ENCODE results near the gene LRCH1.

Gene LRCH1

DNA sequence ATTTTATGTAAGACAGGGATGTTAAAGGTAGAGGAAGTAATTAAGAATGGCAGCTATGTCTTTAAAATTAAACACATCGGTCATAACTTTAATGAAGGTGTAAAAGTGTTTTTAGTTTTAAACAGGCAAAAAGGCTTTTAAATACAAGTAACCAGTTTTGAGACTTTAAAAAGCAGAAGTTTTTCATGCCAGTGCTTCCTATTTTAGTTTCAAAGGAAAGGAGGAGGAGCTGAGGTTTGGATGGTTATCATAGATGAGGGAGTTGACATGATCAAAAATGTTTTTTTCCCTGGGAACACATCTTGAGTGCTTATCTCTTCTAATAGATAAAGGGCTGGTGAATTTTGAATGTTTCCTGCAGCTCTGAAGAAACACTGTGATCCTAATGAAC is 42.9 kb downstream of the LRCH1 start:
- TF ChIP-seq, protein P1, sequence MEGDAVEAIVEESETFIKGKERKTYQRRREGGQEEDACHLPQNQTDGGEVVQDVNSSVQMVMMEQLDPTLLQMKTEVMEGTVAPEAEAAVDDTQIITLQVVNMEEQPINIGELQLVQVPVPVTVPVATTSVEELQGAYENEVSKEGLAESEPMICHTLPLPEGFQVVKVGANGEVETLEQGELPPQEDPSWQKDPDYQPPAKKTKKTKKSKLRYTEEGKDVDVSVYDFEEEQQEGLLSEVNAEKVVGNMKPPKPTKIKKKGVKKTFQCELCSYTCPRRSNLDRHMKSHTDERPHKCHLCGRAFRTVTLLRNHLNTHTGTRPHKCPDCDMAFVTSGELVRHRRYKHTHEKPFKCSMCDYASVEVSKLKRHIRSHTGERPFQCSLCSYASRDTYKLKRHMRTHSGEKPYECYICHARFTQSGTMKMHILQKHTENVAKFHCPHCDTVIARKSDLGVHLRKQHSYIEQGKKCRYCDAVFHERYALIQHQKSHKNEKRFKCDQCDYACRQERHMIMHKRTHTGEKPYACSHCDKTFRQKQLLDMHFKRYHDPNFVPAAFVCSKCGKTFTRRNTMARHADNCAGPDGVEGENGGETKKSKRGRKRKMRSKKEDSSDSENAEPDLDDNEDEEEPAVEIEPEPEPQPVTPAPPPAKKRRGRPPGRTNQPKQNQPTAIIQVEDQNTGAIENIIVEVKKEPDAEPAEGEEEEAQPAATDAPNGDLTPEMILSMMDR (conservative IDR thresholded peaks at IDR 0.05; ENCODE audit: low read depth, low read length): no peak
- no peak overlapping the region for H3K4me3 ChIP-seq (ENCODE audit: low read depth, low read length)
- DNase-seq (ENCODE audit: low read depth): no peak

- TF ChIP-seq, protein P1 (conservative IDR thresholded peaks at IDR 0.05; ENCODE audit: low read depth, low read length): no peak
- DNase-seq (ENCODE audit: low read depth): no peak
- no peak overlapping the region for H3K4me3 ChIP-seq (ENCODE audit: low read depth, low read length)
Observed at GRCh38 chr13:46596466-46596865, 43.5 kb downstream of the LRCH1 start.

DNA sequence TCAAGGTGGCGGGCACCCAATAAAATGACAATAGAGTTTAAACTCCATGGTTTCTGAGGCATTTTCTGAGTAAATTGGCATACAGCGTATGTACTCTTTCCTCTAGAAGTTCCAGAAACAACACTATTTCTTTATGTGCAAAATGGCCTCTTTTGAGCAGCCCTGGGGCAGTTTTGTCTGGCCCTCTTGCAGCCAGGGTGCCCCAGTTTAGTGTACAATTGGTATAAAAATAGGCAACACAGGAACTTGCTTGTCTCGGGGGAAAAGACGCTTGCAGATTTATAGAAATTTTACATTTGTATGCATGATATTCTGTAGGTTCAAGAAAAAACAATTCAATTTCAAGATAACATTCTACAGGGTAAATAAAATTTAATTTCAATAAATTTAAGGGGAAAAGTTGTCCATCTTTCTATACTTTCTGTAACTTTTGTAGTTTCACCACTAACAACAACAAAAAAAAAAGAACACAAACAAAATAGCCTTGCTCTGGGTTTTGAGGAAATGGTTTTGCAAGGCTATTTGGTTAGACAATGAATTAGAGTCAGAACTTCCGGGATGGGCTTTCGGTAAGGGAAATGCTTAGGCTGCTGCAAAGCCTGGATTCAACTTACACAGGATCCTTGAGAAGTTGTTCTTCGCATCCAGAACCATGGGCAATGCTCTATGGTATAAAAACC is 45.3 kb downstream of the LRCH1 start:
- TF ChIP-seq, protein P1 (conservative IDR thresholded peaks at IDR 0.05; ENCODE audit: low read depth, low read length): no peak
- no peak overlapping the region for H3K4me3 ChIP-seq (ENCODE audit: low read depth, low read length)
- no peak for DNase-seq (ENCODE audit: low read depth)

DNA sequence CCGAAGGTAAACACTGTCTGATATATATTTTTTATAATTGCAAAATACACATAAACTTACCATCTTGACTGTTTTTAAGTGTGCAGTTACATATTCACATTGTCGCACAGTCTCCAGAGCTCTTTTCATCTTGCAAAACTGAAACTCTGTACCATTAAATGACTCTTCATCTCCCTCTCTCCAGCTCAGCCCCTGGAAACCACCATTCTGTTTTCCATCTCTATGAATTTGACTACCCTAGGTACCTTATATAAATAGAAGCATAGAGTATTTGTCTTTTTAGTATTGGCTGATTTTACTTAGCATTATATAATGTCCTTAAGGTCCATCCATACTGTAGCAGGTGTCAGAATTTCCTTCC is 45.8 kb downstream of the LRCH1 start:
- TF ChIP-seq, protein P1 (conservative IDR thresholded peaks at IDR 0.05; ENCODE audit: low read depth, low read length): no peak
- no peak for DNase-seq (ENCODE audit: low read depth)
- H3K4me3 ChIP-seq (ENCODE audit: low read depth, low read length): no peak overlapping the region

- no peak overlapping the region for H3K4me3 ChIP-seq (ENCODE audit: low read depth, low read length)
- no peak for DNase-seq (ENCODE audit: low read depth)
- TF ChIP-seq, protein P1 (conservative IDR thresholded peaks at IDR 0.05; ENCODE audit: low read depth, low read length): no peak
Observed at GRCh38 chr13:46600943-46601311, 48.0 kb downstream of the LRCH1 start.

- TF ChIP-seq, protein P1 (conservative IDR thresholded peaks at IDR 0.05; ENCODE audit: low read depth, low read length): no peak
- DNase-seq (ENCODE audit: low read depth): no peak
- H3K4me3 ChIP-seq (ENCODE audit: low read depth, low read length): no peak overlapping the region
Observed at GRCh38 chr13:46602531-46602930, 49.6 kb downstream of the LRCH1 start.

DNA sequence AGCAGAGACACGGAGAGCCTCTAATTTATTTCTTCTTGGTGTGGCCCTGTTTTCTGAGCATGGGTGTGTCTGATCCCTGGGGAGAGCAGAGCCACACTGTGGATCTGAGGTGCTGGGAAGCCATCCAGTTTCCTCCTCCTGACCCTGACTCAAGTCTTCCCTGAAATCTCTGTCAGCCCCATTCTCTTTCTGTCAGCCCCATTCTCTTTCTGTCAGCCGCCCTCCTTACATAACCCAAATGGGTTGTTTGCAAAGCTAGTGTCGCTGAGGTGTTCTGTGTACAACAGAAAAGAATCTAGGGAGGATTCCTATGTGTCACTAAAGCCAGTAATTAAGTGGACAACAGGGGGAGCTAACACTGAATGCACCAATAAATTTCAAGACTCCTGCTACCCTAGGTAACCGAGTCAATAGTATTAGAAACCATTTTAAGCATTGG is 50.2 kb downstream of the LRCH1 start:
- DNase-seq (ENCODE audit: low read depth): peak; percentile 52
- TF ChIP-seq, protein P1 (conservative IDR thresholded peaks at IDR 0.05; ENCODE audit: low read depth, low read length): peak; percentile 52
- no peak overlapping the region for H3K4me3 ChIP-seq (ENCODE audit: low read depth, low read length)

All from choroid plexus epithelial cell (primary cell).